ENCODE data around the gene SOCS3. TPM values are rescaled to one million over a fixed set of nuclear protein-coding genes. Genes with fewer than 3 reads are reported as not detected.

SOCS3 gene
- total RNA-seq, 1 experiment from 2014 or later, result 103 TPM

- Histone ChIP-seq H3K27me3 (ENCODE audit: low read length) (no peaks in the 10 kb centered on the region), H3K79me2 (ENCODE audit: low read length) (peaks cover 2% of the 10 kb centered on the region), H3F3A (ENCODE audit: low read length, unreplicated experiment) (no peaks in the 10 kb centered on the region), H3K4me1 (ENCODE audit: insufficient read depth, low read length) (0 out of 2 replicates have a peak, but pooled peaks cover 5% of the 10 kb centered on the region), H3K9ac (ENCODE audit: low read length) (no peak overlapping the region), H3K36me3 (ENCODE audit: low read depth, low read length) (no peaks in the 10 kb centered on the region), H3K4me3 (ENCODE audit: low read length) (no peak overlapping the region), H2AFZ (ENCODE audit: low read length) (no peak overlapping the region), H3K9me2 (replicated peaks; ENCODE audit: low read length) (no peaks in the 10 kb centered on the region), H3K4me2 (ENCODE audit: low read length) (no peak overlapping the region), H3K9me3 (ENCODE audit: low read length) (no peaks in the 10 kb centered on the region), H4K20me1 (ENCODE audit: low read length) (0 out of 2 replicates have a peak, but pooled peaks cover under 1% of the 10 kb centered on the region), H3K27ac (ENCODE audit: low read length) (no peak overlapping the region)
- ChIA-PET POLR2A (ENCODE audit: unreplicated experiment) (interaction anchor here (0.6 kb wide), 1 partner anchor 477 kb away, joined by 4 read pairs; no protein-coding TSS in a partner anchor), CTCF (no interaction called here)
- DNase-seq, result no peak
- BruUV-seq (replicated peaks), result no TSS peak
- TF ChIP-seq, protein P1, sequence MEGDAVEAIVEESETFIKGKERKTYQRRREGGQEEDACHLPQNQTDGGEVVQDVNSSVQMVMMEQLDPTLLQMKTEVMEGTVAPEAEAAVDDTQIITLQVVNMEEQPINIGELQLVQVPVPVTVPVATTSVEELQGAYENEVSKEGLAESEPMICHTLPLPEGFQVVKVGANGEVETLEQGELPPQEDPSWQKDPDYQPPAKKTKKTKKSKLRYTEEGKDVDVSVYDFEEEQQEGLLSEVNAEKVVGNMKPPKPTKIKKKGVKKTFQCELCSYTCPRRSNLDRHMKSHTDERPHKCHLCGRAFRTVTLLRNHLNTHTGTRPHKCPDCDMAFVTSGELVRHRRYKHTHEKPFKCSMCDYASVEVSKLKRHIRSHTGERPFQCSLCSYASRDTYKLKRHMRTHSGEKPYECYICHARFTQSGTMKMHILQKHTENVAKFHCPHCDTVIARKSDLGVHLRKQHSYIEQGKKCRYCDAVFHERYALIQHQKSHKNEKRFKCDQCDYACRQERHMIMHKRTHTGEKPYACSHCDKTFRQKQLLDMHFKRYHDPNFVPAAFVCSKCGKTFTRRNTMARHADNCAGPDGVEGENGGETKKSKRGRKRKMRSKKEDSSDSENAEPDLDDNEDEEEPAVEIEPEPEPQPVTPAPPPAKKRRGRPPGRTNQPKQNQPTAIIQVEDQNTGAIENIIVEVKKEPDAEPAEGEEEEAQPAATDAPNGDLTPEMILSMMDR (conservative IDR thresholded peaks at IDR 0.05; ENCODE audit: low read depth, low read length), result no peak
- TF ChIP-seq EZH2phosphoT487 (IDR thresholded peaks at IDR 0.05; ENCODE audit: borderline replicate concordance, low read length) (no peak), EZH2 (IDR thresholded peaks at IDR 0.05; ENCODE audit: low read length, unreplicated experiment) (no peak)
- no peak for ATAC-seq
- intact Hi-C loops (cut with micrococcal nuclease), result no loop called here
Measured at GRCh38 chr17:78364436-78365281, 4.8 kb upstream of the SOCS3 start.

DNA sequence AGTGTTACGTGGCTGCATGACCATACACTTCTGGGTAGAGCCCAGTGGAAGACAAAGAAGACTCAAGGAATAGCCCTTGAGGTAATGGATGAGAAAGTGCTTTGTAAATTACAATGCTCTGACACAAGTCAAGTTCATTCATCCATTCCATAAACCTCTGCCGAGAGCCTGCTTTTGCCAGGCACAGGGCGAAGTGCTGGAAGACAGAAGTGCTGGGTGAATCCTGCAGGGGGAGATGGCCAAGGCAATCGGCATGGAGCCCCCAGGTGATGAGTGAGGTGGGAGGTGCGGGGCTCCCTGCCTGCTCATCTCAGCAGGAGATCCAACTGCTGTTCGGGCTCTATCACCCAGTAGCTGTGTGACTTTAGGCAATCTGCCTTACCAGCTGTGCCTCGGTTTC is 2.8 kb upstream of the SOCS3 start:
- Histone ChIP-seq H3F3A (ENCODE audit: low read length, unreplicated experiment) (no peaks in the 10 kb centered on the region), H2AFZ (ENCODE audit: low read length) (no peak overlapping the region), H3K9me2 (replicated peaks; ENCODE audit: low read length) (no peaks in the 10 kb centered on the region), H3K4me2 (ENCODE audit: low read length) (no peak overlapping the region), H3K4me3 (ENCODE audit: low read length) (no peak overlapping the region), H3K36me3 (ENCODE audit: low read depth, low read length) (peaks cover 12% of the 10 kb centered on the region), H4K20me1 (ENCODE audit: low read length) (peaks cover 20% of the 10 kb centered on the region), H3K27ac (ENCODE audit: low read length) (no peak overlapping the region), H3K9me3 (ENCODE audit: low read length) (no peaks in the 10 kb centered on the region), H3K27me3 (ENCODE audit: low read length) (no peaks in the 10 kb centered on the region), H3K4me1 (ENCODE audit: insufficient read depth, low read length) (peaks cover 19% of the 10 kb centered on the region), H3K79me2 (ENCODE audit: low read length) (peaks cover 22% of the 10 kb centered on the region), H3K9ac (ENCODE audit: low read length) (no peak overlapping the region)
- intact Hi-C loops (cut with micrococcal nuclease), result no loop called here
- no peak for DNase-seq
- ChIA-PET POLR2A (ENCODE audit: unreplicated experiment) (interaction anchor here (0.6 kb wide), 1 partner anchor 1077 kb away, joined by 3 read pairs; no protein-coding TSS in a partner anchor), CTCF (interaction anchor here (0.7 kb wide), 1 partner anchor 56 kb away, joined by 3 read pairs; no protein-coding TSS in a partner anchor)
- BruUV-seq (replicated peaks), result no TSS peak
- TF ChIP-seq, protein P1 (conservative IDR thresholded peaks at IDR 0.05; ENCODE audit: low read depth, low read length), result no peak; the same call in 1 of the 2 replicates
- TF ChIP-seq EZH2phosphoT487 (IDR thresholded peaks at IDR 0.05; ENCODE audit: borderline replicate concordance, low read length) (no peak), EZH2 (IDR thresholded peaks at IDR 0.05; ENCODE audit: low read length, unreplicated experiment) (no peak)
- no peak for ATAC-seq

DNA sequence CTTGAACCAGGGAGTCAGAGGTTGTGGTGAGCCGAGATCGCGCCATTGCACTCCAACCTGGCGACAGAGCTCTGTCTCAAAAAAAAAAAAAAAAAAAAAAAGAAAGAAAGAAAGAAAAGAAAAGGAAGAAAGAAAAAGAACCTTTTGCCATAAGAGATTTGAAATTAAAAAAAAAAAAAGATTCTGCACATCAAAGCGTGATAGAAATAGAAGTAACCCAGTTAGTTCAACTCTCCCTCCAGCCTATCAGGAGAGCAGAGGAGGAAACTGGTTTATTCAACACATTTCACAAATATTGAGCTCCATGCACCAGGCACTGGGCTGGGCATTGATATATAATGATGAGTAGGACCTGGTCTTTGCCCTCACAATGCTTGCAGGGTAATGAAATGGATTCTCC is 2.4 kb upstream of the SOCS3 start:
- Histone ChIP-seq H3F3A (ENCODE audit: low read length, unreplicated experiment) (no peaks in the 10 kb centered on the region), H3K36me3 (ENCODE audit: low read depth, low read length) (peaks cover 13% of the 10 kb centered on the region), H3K9me2 (replicated peaks; ENCODE audit: low read length) (no peaks in the 10 kb centered on the region), H3K27ac (ENCODE audit: low read length) (no peak overlapping the region), H3K79me2 (ENCODE audit: low read length) (peaks cover 27% of the 10 kb centered on the region), H3K9ac (ENCODE audit: low read length) (no peak overlapping the region), H3K4me2 (ENCODE audit: low read length) (no peak overlapping the region), H2AFZ (ENCODE audit: low read length) (no peak overlapping the region), H3K4me3 (ENCODE audit: low read length) (no peak overlapping the region), H3K9me3 (ENCODE audit: low read length) (no peaks in the 10 kb centered on the region), H3K27me3 (ENCODE audit: low read length) (no peaks in the 10 kb centered on the region), H4K20me1 (ENCODE audit: low read length) (peaks cover 24% of the 10 kb centered on the region), H3K4me1 (ENCODE audit: insufficient read depth, low read length) (peaks cover 23% of the 10 kb centered on the region)
- TF ChIP-seq EZH2 (IDR thresholded peaks at IDR 0.05; ENCODE audit: low read length, unreplicated experiment) (no peak), EZH2phosphoT487 (IDR thresholded peaks at IDR 0.05; ENCODE audit: borderline replicate concordance, low read length) (no peak)
- TF ChIP-seq, protein P1 (conservative IDR thresholded peaks at IDR 0.05; ENCODE audit: low read depth, low read length), result no peak
- ChIA-PET POLR2A (ENCODE audit: unreplicated experiment) (interaction anchor here (0.6 kb wide), 1 partner anchor 1077 kb away, joined by 3 read pairs; no protein-coding TSS in a partner anchor), CTCF (interaction anchor here (2.3 kb wide), 1 partner anchor 59 kb away, joined by 20 read pairs; no protein-coding TSS in a partner anchor)
- BruUV-seq (replicated peaks), result no TSS peak
- DNase-seq, result no peak
- ATAC-seq, result no peak
- intact Hi-C loops (cut with micrococcal nuclease), result no loop called here

Data from PC-3 (cell line).